ENCODE measurements around the gene SLC45A1. TPM values are rescaled to one million over a fixed set of nuclear protein-coding genes. Genes with fewer than 3 reads are reported as not detected.

SLC45A1 gene
- total RNA-seq, 1 donor from 2014 or later: 13.8 TPM

- no peaks in the 10 kb centered on the region for H3K9me3 ChIP-seq
- no peaks in the 10 kb centered on the region for H3K36me3 ChIP-seq
- peaks cover 84% of the 10 kb centered on the region for H3K4me1 ChIP-seq
- H3K27ac ChIP-seq: peak overlapping the region; percentile 51
- H3K27me3 ChIP-seq: no peaks in the 10 kb centered on the region
- no peak overlapping the region for H3K4me3 ChIP-seq
- no peak for DNase-seq (ENCODE audit: extremely low spot score in 2 of 2)
- no peak for TF ChIP-seq POLR2AphosphoS5 (IDR thresholded peaks at IDR 0.05; ENCODE audit: insufficient read depth in 1 of 2, low read depth in 1 of 2)
- no peak for TF ChIP-seq CTCF (IDR thresholded peaks at IDR 0.05)
- intact Hi-C loops (cut with DNase I): no loop called here
Measured at GRCh38 chr1:8381618-8382017, 63.7 kb downstream of the SLC45A1 start.

- no peak for TF ChIP-seq POLR2AphosphoS5 (IDR thresholded peaks at IDR 0.05; ENCODE audit: insufficient read depth in 1 of 2, low read depth in 1 of 2)
- no peak for TF ChIP-seq CTCF (IDR thresholded peaks at IDR 0.05)
- H3K27me3 ChIP-seq: no peaks in the 10 kb centered on the region
- DNase-seq (ENCODE audit: extremely low spot score in 2 of 2): no peak
- intact Hi-C loops (cut with DNase I): no loop called here
- peaks cover 88% of the 10 kb centered on the region for H3K4me1 ChIP-seq
- no peak overlapping the region for H3K4me3 ChIP-seq
- peak overlapping the region; percentile 51 for H3K27ac ChIP-seq
- no peaks in the 10 kb centered on the region for H3K9me3 ChIP-seq
- no peaks in the 10 kb centered on the region for H3K36me3 ChIP-seq
Measured at GRCh38 chr1:8382051-8382505, 64.2 kb downstream of the SLC45A1 start.

GRCh38 chr1:8382608-8383505 is 64.9 kb downstream of the SLC45A1 start:
- Histone ChIP-seq H3K27ac (peak overlapping the region; percentile 50), H3K27me3 (no peaks in the 10 kb centered on the region), H3K4me3 (no peak overlapping the region), H3K4me1 (peaks cover 88% of the 10 kb centered on the region), H3K36me3 (no peaks in the 10 kb centered on the region), H3K9me3 (no peaks in the 10 kb centered on the region)
- intact Hi-C loops (cut with DNase I): no loop called here
- TF ChIP-seq CTCF (IDR thresholded peaks at IDR 0.05): no peak
- DNase-seq (ENCODE audit: extremely low spot score in 2 of 2): no peak

GRCh38 chr1:8384088-8384487 is 66.2 kb downstream of the SLC45A1 start:
- intact Hi-C loops (cut with DNase I): no loop called here
- Histone ChIP-seq H3K27me3 (no peaks in the 10 kb centered on the region), H3K9me3 (no peaks in the 10 kb centered on the region), H3K36me3 (no peaks in the 10 kb centered on the region), H3K27ac (no peak overlapping the region), H3K4me3 (no peak overlapping the region), H3K4me1 (peaks cover 76% of the 10 kb centered on the region)
- no peak for DNase-seq (ENCODE audit: extremely low spot score in 2 of 2)
- TF ChIP-seq CTCF (IDR thresholded peaks at IDR 0.05) (no peak), POLR2AphosphoS5 (IDR thresholded peaks at IDR 0.05; ENCODE audit: insufficient read depth in 1 of 2, low read depth in 1 of 2) (no peak), POLR2A (IDR thresholded peaks at IDR 0.05) (no peak)

GRCh38 chr1:8384577-8384976 is 66.7 kb downstream of the SLC45A1 start:
- Histone ChIP-seq H3K4me3 (no peak overlapping the region), H3K4me1 (peaks cover 71% of the 10 kb centered on the region), H3K36me3 (peaks cover 0 to 5% of the 10 kb centered on the region in 2 donors), H3K9me3 (no peaks in the 10 kb centered on the region), H3K27me3 (no peaks in the 10 kb centered on the region), H3K27ac (no peak overlapping the region)
- DNase-seq (ENCODE audit: extremely low spot score in 2 of 2): no peak
- TF ChIP-seq POLR2A (IDR thresholded peaks at IDR 0.05) (no peak), CTCF (IDR thresholded peaks at IDR 0.05) (no peak), POLR2AphosphoS5 (IDR thresholded peaks at IDR 0.05; ENCODE audit: insufficient read depth in 1 of 2, low read depth in 1 of 2) (no peak)
- intact Hi-C loops (cut with DNase I): no loop called here

All from vagina (tissue), 2 donors.